Thyroid gland (tissue), 4 donors: ENCODE measurements around the gene PNLIPRP2.

Experiments used
- POLR2A ChIP-seq, 2 donors: fragments of 450-650 bp; IDR thresholded peaks; one replicate each; pipeline ENCODE4 v1.6.1; 2017; ENCODE audit warnings: antibody characterized with exemption in 2 of 2, mild to moderate bottlenecking in 2 of 2, moderate library complexity in 1 of 2
- TF ChIP-seq, protein P1 (sequence below), 6 experiments: fragments of 200-600 bp in 3 of 6; fragments of 450-650 bp in 3 of 6; sonication (generic) in 3 of 6; IDR thresholded peaks; one replicate each; pipeline ENCODE4 v1.5.1; 2016 to 2019; ENCODE audit warnings: antibody characterized with exemption in 6 of 6, mild to moderate bottlenecking in 2 of 6, inconsistent platforms in 1 of 6, moderate library complexity in 1 of 6

DNA sequence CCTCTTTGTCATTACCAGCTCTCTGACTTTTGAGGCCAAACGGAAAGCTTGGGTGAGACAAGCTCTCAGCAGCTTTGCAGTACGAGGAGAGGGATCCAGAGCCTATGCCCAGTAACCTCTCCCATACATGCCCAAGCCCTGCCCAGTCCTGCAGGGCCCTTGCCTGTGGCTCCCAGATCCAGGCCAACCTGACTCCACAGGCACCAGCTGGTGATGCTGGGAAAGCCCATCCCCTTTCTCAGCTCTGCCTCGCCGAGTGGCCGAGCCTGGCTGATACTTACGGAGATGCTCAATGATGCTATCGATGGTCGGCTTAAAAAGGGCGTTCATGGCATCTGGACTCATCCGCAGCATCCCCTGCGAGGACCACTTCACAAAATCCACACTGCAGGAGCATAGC lies 55.4 kb downstream of the PNLIPRP2 start:
- TF ChIP-seq, protein P1, sequence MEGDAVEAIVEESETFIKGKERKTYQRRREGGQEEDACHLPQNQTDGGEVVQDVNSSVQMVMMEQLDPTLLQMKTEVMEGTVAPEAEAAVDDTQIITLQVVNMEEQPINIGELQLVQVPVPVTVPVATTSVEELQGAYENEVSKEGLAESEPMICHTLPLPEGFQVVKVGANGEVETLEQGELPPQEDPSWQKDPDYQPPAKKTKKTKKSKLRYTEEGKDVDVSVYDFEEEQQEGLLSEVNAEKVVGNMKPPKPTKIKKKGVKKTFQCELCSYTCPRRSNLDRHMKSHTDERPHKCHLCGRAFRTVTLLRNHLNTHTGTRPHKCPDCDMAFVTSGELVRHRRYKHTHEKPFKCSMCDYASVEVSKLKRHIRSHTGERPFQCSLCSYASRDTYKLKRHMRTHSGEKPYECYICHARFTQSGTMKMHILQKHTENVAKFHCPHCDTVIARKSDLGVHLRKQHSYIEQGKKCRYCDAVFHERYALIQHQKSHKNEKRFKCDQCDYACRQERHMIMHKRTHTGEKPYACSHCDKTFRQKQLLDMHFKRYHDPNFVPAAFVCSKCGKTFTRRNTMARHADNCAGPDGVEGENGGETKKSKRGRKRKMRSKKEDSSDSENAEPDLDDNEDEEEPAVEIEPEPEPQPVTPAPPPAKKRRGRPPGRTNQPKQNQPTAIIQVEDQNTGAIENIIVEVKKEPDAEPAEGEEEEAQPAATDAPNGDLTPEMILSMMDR (IDR thresholded peaks at IDR 0.05), result no peak
- TF ChIP-seq POLR2A (IDR thresholded peaks at IDR 0.05), result no peak
